GM21515 (cell line): Measurements from ENCODE around the gene PTGDS.

Source experiments
- ATAC-seq: cut with Tn5 transposase; IDR thresholded peaks from one replicate; pipeline ENCODE4 v1.9.1; 2021; ENCODE audit not compliant: unreplicated experiment

PTGDS gene

GRCh38 chr9:137020771-137021567, 43.7 kb downstream of the PTGDS start:
- ATAC-seq, result no peak

- no peak for ATAC-seq
Measured at GRCh38 chr9:137021568-137021978, 44.3 kb downstream of the PTGDS start.

- no peak for ATAC-seq
Measured at GRCh38 chr9:137021979-137022661, 44.8 kb downstream of the PTGDS start.

- no peak for ATAC-seq
Measured at GRCh38 chr9:137022662-137023008, 45.3 kb downstream of the PTGDS start.

GRCh38 chr9:137023157-137023556, 45.9 kb downstream of the PTGDS start:
- ATAC-seq, result no peak

- ATAC-seq, result no peak
Measured at GRCh38 chr9:137023583-137023991, 46.3 kb downstream of the PTGDS start.

- no peak for ATAC-seq
Measured at GRCh38 chr9:137025517-137025966, 48.2 kb downstream of the PTGDS start.

- no peak for ATAC-seq
Measured at GRCh38 chr9:137026384-137026783, 49.1 kb downstream of the PTGDS start.

GRCh38 chr9:137026828-137027227, 49.5 kb downstream of the PTGDS start:
- no peak for ATAC-seq

- ATAC-seq, result no peak
Measured at GRCh38 chr9:137027369-137028262, 50.3 kb downstream of the PTGDS start, which contains the start of gene ABCA2. Gene ABCA2 (minus strand): TSS chr9:137028237. CDS start chr9:137028140, 97 bp downstream.

GRCh38 chr9:137028263-137029057, 51.2 kb downstream of the PTGDS start:
- no peak for ATAC-seq

GRCh38 chr9:137029058-137029936, 52.0 kb downstream of the PTGDS start:
- ATAC-seq, result no peak

- no peak for ATAC-seq
Measured at GRCh38 chr9:137030006-137030405, 52.7 kb downstream of the PTGDS start.

- no peak for ATAC-seq
Measured at GRCh38 chr9:137030538-137031527, 53.5 kb downstream of the PTGDS start.
